Mucosa of descending colon (tissue), 3 donors: ENCODE results near the gene FADD. TPM values are rescaled to one million over a fixed set of nuclear protein-coding genes. Genes with fewer than 3 reads are reported as not detected.

ENCODE experiments used
- ATAC-seq: fragments of 200-7000 bp; cut with Tn5 transposase; one replicate; pipeline ENCODE4 v1.9.1; 2020; ENCODE audit warnings: mild to moderate bottlenecking, moderate library complexity
- DNase-seq, 3 donors: peaks; one replicate each; pipeline ENCODE4 v3.0.0-alpha.2; 2020
- H3K36me3 ChIP-seq: fragments of 200-600 bp; one replicate; pipeline ENCODE4 v1.8.0; 2021; ENCODE audit warnings: low read depth, mild to moderate bottlenecking
- H3K4me1 ChIP-seq: fragments of 200-600 bp; one replicate; pipeline ENCODE4 v1.8.0; 2021; ENCODE audit warnings: low read depth, mild to moderate bottlenecking
- H3K4me3 ChIP-seq: fragments of 200-600 bp; one replicate; pipeline ENCODE4 v1.8.0; 2021; ENCODE audit warnings: mild to moderate bottlenecking
- H3K9me3 ChIP-seq: fragments of 200-600 bp; one replicate; pipeline ENCODE4 v1.8.0; 2021; ENCODE audit warnings: mild to moderate bottlenecking
- CTCF ChIP-seq: fragments of 200-600 bp; IDR thresholded peaks from one replicate; pipeline ENCODE4 v1.8.0; 2022; ENCODE audit warnings: antibody characterized with exemption, mild to moderate bottlenecking
- intact Hi-C, 2 donors: fragments of 100-400 bp; cut with DNase I in 1 of 2; cut with micrococcal nuclease in 1 of 2; formaldehyde crosslinking; loops; one replicate each; pipeline versions ENCODE4 v1.11.0 to v1.11.1; 2022; cut with DNase I, micrococcal nuclease
- total RNA-seq, 3 donors: library from RNA; stranded (reverse); fragmentation: NEBNext Ultra II Directional in 2 of 3; extraction: Animal tissue kit (Norgen Biotek cat#: 25700) in 2 of 3; gene quantifications; one replicate each; pipeline versions ENCODE4 v1.2.1 to v1.2.4, GENCODE V29; 2021 to 2023
- donor health status: DM: no; HTN: no; CAD: no; lungs with moderate emphysema.
- donor health status: DM: no; HTN: no; CAD: no.
- donor health status: DM: no; HTN: yes; CAD: no.

The FADD gene
- total RNA-seq, 3 donors from 2014 or later: 26.3 to 31.0 (median 26.9) TPM

DNA sequence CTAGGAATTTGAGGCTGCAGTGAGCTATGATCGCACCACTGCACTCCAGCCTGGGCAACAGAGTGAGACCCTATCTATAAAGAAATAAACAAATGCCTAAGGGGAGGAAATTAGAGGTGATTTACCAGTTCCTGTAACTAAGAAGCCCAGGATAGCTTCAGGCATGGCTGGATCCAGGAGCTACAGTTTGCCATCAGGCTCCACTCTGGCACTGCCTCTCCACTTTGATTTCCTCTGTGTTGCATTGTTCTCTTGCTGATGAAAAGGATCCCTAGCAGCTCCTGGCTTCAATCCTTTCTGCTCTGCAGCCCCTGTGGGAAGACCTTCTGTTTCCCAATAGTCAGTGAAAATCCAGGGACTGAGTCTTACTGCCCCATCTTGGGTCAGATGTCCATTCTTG is 20.1 kb upstream of the FADD start:
- ATAC-seq (no peak), DNase-seq (no peak)

GRCh38 chr11:70183483-70184176 is 19.5 kb upstream of the FADD start:
- H3K36me3 ChIP-seq: no peaks in the 10 kb centered on the region
- intact Hi-C loops: no loop called here
- DNase-seq: no peak
- H3K4me1 ChIP-seq: no peaks in the 10 kb centered on the region
- no peaks in the 10 kb centered on the region for H3K9me3 ChIP-seq
- H3K4me3 ChIP-seq: no peak overlapping the region
- ATAC-seq: no peak
- no peak for TF ChIP-seq CTCF

More for the DNA sequence above, 20.1 kb upstream of the FADD start:
- no peak for TF ChIP-seq CTCF
- Histone ChIP-seq H3K36me3 (no peaks in the 10 kb centered on the region), H3K9me3 (no peaks in the 10 kb centered on the region), H3K4me3 (no peak overlapping the region), H3K4me1 (no peaks in the 10 kb centered on the region)
- intact Hi-C loops: no loop called here

- DNase-seq (no peak), ATAC-seq (no peak)
- no peaks in the 10 kb centered on the region for H3K36me3 ChIP-seq
- no peaks in the 10 kb centered on the region for H3K4me1 ChIP-seq
- H3K9me3 ChIP-seq: no peaks in the 10 kb centered on the region
- intact Hi-C loops: no loop called here
- no peak overlapping the region for H3K4me3 ChIP-seq
- TF ChIP-seq CTCF: no peak
Observed at GRCh38 chr11:70184396-70184795, 18.7 kb upstream of the FADD start.

GRCh38 chr11:70185348-70186055 is 17.6 kb upstream of the FADD start:
- TF ChIP-seq CTCF: no peak

DNA sequence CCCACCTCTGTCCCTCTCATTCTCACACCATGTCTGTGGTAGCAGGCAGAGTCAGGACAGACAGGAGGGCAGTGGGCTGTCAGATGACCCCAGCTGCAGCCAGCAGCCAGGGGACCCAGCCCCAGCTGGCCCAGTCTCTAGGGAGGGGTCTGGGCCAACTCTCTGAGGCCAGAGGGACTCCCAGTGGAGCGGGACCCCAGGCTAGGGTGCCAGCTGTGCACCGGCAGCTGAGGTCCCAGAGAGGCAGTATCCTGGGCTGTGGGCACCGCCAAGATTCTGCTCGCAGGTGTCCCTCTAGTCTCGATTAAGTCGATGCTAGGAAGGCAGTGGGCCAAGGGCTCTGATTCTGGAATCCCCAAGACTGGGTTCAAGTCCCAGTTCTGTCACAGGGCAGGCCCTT is 16.7 kb upstream of the FADD start:
- Histone ChIP-seq H3K36me3 (no peaks in the 10 kb centered on the region), H3K4me3 (no peak overlapping the region), H3K9me3 (no peaks in the 10 kb centered on the region), H3K4me1 (no peaks in the 10 kb centered on the region)
- no peak for DNase-seq
- TF ChIP-seq CTCF: no peak
- intact Hi-C loops: no loop called here
- ATAC-seq: no peak

More at GRCh38 chr11:70185348-70186055, 17.6 kb upstream of the FADD start:
- Histone ChIP-seq H3K36me3 (no peaks in the 10 kb centered on the region), H3K4me3 (no peak overlapping the region), H3K9me3 (no peaks in the 10 kb centered on the region), H3K4me1 (no peaks in the 10 kb centered on the region)
- no peak for ATAC-seq
- DNase-seq: no peak
- intact Hi-C loops: no loop called here
